HG02938 (cell line): ENCODE data around the gene KDM5C.

Source experiments
- ATAC-seq: cut with Tn5 transposase; IDR thresholded peaks from one replicate; pipeline ENCODE4 v1.9.1; 2021; ENCODE audit warnings: mild to moderate bottlenecking, moderate library complexity; ENCODE audit not compliant: unreplicated experiment

KDM5C gene

DNA sequence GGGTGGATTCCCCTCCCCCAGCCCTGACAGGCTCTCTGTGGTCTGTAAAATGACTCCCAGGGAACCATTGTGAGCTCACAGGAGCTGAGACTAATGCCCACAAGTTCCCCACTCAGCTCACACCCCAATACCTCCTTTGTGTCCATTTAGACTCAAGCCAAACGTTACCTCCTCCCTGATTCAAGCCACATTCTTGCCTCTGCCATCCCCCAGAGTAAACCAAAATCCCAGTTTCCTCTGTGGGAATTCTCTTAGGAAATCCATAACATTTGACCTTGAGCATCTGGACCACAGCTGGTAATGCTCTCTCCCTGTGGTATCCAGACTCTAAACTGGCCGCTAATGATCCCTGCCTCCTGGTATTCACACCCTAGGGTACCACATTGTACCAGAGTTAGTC is 26.3 kb upstream of the KDM5C start:
- ATAC-seq = no peak

DNA sequence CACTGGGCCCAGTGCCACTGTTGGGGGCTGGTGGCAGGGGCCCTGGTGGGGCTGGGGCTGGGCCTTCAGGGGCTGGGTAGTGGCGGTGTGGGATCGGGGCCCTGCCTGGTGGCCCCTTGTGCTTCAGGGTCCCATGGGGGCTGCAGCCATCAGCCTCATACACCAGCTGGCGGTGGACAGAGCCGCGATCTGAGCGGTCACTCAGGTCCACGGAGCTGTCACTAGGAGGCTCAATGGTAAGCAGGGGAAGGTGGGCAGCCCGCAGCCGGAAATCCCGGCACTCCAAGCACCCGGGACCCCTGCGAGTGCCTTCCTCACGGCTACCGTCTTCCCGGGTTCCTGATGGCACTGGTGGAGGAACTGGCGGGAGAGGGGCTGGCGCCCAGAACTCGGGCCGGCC is 25.5 kb upstream of the KDM5C start:
- no peak for ATAC-seq

DNA sequence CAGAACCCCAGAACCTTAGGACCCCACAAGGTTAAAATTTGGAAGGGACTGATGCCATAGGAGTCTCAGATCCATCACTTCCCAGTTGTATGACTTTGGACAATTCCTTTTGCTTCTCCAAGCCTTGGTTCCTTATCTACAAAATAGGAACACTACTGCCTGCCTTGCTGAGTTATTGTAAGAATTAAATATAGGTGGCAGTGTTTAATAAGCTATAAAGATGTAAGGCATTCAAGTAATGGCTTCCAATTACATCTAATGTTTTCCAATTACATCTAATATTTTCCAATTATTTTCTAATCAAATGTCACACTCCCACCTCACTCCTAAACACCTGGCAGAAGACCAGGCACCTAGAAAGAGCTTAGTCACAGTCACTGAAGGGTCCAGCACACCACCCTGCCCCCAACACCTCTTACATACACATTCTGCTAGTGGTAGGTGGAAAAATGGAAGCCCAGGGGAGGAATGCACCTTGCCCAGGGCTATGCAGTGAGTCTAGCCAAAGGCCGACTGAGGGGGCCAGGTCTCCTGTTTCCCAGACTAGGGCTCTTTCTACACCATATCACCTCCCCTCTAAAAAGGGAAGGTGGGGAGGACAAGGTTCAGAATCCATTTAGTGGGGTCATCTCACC is 24.5 kb upstream of the KDM5C start:
- no peak for ATAC-seq

DNA sequence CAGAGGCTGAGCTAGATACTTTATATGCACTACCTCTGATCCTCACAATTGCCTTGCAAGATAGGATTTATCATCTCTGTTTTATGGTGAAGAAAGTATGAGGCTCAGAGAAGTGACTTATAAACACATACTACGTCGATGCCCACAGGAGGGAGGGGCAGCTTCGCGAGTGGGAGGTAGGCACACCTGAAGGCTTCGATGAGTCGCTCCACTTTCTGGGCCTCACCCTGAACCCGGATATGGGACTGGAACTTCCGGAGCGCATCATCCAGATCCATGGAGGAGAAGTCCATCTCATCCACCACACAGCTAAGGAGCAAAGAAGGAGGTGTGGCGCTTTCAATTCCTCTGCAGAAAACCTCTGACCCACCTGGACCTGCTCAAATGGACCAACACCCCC is 22.9 kb upstream of the KDM5C start:
- no peak for ATAC-seq

DNA sequence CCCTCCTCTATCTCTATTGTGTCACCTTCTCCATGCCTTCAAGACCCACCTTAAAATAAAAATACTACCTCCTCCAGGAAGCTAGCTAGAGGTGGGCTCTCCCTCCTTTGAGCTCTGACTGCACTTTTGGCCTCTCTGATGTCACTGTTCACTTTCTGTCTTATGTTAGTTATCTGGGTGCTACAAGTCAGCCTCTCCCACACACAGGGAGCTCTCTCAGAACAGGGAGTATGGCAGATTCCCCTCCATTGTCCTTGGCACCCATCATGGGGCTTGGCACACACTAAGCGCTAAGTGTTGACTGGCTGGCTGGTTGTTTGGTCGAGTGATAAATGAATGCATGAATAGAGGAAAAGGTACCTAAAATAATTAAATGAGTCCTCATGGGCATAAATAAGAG is 21.2 kb upstream of the KDM5C start:
- ATAC-seq = no peak

DNA sequence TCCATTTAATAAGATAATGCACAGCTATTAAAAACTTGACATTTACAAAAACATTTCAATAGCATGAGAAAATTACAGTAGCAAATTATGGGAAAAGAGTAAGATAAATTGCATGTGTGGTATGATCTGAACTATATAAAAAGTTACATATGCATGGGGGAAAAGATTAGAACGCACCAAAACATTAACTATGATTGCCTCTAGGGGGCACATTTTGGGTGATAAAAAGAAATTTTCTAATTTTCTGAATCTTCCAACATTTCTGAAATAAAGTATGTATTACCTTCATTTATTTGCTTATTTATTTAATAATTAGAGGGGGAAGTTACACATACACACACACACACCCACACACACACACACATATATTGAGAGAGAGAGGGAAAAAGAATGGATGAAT is 19.6 kb upstream of the KDM5C start:
- ATAC-seq = no peak

DNA sequence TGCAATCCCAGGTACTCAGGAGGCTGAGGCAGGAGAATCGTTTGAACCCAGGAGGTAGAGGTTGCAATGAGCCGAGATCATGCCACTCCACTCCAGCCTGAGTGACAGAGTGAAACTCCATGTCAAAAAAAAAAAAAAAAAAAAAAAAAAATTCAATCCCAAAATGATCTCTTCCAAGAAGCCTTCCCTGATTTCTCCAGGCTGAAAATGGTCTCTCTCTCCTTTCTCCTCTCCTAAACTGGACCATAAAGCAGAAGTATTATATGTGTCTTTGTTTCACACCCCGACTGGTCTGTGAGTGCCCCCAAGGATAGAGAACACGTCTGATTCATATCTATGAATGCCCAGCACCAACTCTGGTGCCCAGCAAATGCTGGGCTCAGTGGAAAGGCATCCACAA is 17.3 kb upstream of the KDM5C start:
- ATAC-seq = no peak

DNA sequence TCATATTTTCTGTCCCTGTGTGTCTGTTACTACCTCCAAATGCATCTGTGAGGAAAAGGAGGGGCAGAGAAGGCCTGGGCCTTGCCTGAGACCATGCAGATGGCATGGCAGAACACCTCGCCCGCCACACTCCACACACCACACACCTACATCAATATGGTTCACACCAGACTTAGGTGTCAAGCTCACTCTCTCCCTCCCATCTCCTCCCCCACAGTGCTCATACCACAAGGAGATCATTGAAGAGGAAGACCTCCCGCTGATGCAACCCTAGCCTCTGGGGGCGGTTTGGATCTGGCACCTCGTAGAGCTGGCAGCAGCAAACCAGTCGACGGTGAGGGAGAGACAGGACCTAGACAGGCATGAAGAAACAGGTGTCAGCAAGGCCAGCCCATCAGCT is 16.6 kb upstream of the KDM5C start:
- no peak for ATAC-seq

DNA sequence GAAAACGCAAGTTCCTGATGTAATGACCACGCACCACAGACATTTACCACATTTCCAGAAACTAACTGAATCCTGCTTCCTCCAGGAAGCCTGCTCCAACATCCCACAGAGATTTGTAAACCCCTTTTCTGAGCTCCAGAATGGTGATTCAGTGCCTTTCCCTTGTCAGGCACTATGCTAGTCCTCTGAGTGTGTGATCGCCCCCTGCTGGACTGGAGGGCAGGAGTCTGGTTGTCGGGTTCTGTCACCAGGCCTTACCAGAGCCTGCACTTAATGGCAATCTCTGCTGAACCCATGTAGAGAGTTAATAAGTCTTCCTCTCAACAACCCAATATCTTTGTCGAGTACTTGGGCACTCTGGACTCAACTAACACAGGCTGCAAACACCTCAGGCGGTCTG is 14.5 kb upstream of the KDM5C start:
- ATAC-seq = no peak

DNA sequence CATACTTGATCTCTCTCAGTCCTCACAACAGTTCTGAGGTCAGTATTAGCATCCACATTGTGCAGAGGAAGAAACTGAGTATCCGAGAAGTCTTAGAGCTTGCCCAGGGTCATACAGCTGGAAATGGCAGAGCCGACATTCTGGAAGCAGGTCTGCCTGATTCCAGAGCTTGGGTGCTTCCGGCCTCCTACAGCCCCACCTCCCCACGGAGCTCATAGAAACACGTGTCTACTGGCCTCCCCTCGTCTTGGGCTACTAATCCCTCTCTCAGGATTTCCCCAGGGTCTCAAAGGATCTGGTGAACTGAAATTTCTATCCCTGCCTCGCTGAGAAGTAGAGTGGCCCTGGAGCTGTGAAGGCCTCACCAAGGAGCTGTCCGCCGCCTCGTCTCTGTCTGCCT is 12.0 kb upstream of the KDM5C start:
- ATAC-seq = no peak

DNA sequence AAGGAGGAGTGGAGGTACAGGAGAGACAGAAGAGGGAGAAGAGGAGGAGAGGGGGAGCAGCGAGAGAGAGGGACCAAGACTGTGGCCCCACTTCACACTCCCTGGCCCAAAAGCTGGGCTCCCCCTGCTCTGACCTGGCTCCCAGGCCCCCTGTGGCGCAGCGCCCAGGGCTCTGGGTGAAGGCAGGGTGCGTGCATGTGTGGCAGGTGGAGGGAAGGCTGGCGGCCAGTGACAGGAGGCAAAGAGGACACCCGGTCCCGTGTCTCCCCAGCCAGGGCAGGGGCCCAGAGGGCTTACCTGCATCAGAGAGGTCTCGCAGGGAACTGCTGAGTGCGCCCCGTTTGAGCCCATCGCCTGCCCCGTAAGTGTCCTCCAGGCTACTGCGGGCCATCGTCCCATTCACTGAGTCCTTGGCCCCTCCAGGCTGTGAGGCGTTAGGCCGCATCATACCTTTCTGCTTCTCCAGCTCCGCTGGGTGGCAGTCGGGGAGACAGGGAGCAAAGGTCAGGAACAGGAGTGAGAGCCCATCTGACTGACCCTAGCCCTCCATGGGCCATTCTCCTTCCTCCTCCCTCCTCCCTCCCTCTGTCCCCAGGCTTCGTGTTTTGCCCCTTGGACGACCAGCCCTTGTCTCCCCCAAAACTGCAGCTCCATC is 11.1 kb upstream of the KDM5C start:
- ATAC-seq = no peak

DNA sequence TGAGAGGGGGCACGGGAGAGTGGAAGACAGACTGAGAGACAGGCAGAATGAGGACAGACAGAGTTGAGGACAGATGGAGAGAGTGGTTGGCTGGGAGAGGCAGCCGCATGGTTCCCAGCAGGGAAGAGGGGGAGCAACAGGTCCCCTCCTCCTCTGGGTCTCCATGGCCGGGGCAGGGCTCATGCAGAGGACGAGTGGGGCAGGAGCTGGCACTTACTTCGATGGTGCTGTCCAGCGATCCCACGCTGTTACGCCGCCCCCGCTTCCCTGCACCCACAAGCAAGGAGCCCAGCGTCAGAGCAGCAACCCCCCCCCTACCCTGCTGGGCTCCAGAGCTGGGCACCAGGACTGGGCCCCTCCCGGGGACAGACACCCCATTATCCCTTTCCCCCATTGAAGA is 10.6 kb upstream of the KDM5C start:
- ATAC-seq = no peak

DNA sequence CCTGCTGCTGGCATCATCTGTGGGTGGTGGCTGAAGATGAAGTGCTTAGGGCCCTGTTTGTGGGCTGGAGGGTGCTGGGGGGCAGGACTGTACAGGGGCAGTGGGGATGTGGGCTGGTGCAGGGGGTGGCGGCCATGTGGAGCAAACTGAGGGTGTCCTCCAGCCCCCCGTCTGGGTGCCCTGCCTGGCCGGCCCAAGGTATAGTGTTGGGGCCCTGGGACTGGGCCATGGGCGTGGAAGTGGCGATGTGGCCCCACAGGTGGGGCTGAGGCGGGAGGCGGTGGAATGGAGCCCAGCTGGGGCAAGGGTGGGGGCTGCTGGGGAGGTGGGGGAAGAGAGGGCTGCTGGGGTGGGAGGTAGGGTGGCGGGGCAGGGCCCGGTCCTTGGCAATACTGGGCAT is 9.5 kb upstream of the KDM5C start:
- ATAC-seq = no peak

DNA sequence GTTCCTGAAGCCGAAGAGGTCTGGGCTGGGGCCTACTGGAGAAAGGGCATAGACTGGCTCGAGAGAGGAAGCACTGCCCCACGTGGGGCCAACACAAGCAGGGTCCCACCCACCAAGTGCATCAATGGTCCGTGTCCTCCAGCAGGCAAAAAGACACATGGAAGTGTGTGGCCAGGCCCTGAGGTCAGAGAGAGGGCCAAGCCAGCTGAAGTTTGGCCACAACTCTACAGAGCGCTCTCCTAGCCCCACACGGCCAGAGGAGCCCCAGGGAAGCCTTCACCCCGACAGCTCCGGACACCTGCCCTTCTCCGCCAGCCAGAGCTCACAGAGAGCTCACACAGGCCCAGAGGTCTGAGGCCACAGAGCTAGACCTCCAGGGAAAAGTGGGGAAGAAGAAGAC is 8.5 kb upstream of the KDM5C start:
- no peak for ATAC-seq

DNA sequence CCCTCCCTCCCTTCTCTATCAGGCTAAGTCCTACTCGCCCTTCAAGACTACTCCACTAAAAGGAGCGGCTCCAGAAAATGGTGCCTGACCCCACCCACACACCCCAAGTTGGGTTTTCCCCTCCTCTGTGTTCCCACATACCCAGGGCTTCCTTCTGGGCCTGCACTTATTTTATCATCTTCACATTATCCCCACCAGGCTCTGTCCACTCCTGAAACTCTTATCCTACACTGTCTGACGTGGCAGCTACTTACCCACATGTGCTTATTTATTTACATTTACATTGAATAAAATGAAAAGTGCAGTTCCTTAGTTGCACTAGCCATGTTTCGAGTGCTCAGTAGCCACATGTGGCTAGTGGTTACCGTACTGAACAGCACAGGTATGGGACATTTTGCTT is 5.1 kb upstream of the KDM5C start:
- no peak for ATAC-seq

DNA sequence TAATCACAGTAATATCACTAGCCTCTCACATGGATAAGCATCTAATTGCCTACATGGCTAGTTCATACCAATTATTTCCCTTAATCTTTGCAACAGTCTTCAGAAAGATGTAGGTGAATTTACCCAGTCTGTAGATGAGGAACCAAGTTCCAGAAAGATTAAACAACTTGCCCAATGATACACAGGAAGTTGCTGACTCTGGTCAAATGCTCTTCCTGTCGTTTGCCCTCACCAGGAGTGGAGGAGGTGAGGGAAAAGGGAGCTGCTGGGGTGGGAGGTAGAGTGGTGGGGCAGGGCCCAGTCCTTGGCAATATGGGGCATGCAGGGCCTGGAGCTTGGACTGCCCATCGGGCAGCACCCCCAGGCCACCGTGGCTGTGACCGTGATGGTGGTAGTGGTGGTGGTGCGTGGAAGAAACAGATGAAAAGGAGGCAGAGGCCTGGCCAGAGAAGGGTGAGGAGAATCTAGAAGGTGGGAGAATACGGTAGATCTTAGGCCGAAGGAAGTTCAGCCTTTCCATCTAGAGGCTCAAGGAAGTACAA is 2.3 kb upstream of the KDM5C start:
- no peak for ATAC-seq

DNA sequence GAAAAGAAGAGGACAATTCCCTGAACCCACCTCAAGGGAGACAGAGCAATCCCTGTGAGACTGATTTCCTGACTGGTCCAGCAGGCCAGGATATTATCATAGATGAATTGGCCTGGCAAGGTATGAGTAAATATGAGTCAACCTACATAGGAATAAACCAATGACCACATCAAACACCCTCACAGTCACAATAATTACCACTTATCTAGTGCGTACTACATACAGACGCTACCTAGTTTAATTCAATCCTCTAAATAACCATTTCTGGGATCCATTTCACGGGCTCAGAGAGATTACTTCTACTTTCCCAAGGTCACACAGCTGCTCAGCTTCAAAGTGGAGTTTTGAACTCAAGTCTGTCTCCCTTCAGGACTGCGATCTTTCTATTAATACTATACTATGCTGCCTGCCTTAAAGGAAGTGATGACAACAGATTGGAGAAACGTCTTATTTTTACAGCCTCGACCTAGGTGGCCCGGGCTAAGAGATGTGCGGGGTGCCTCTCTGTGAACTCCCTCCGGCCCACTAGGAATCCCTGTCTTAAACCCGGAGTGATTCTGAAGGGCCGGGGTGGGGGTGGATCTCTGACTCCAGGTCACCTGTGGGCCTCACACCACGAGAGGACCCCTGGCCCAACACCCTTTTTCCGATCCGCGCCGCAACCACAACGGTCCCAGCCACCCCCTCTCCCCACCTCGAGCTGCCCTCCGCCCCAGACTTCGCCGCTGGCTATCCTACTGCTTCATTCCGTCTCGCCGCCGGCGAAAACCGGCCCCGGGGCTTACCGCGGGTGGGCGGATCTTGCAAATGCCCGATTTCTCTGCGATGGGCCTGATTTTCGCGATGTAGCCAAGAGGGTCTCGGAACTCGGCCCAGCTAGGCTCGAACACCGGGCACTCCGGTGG is 800 bp downstream of the KDM5C start:
- no peak for ATAC-seq

DNA sequence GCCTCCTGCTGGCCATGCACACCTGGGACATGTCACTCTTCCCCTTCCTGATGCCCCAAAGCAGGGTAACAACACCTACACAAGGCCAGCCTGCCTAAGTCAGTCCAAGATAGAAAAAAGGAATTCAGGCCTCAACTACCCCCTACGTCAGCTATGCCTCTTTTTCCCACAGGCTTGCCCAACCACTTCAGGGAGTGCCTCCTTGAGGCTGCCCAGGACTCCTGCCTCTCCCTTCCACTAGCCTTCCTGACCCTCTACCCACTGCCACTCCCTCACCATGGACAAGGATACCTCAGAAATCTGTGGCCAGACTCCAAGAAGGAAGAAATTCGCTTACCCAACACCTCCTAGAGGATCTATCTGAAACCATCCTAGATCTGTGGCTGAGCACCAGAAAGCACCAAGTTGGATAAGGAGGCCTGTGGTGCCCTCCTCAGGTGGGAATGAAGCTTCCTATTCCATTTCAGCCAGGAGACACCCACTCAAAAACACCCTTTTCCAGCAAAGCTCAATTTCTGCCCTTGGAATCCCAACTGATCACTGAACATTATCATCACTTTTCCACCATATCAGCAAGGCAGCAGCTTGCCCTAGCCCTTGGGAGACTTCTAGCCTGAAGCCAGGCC is 1.8 kb downstream of the KDM5C start:
- no peak for ATAC-seq

DNA sequence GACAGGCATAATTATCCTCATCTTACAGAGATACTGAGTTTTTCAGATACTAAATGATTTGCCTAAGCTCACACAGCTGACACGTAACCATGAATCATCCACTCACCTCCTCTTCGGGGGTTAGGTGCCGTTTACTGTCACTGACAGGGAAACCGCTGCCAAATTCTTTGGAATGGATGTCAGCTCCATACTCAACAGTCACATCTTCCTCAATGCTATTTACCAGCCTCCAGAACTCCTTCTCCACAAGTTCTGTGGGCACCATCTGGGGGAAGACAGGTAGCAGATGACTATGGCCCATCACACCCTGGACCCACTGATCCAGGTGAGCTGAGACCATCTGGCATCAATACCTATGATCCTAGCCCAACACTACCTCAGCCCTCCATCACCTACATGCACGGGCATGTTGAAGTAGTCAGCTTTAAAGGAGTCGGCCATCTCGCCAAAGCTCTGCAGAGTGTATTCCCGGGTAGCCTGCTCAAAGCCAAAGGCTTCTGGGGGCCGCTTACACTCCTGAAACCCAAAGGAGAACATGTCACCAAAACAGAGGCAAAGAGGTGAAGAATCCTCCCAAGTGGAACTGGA is 13.5 kb downstream of the KDM5C start:
- no peak for ATAC-seq

DNA sequence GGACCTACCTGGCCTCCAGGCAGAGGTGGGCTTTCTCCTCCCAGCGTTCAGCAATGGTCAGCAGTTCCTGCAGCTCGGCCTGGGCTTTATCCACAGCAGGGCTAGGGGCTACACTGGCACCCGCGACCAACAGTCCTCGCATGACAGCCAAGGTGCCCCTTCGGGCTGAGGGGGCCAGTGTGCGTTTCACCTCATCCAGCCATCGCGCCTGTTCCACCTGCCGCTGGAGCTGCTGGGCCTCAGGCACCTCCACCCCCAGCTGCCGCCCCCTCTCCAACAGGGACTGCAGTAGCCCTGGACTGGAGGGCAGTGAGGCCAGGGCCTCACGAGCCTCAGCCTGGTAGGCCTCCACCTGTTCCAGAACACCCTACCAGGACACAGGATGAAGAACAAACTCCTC is 28.3 kb downstream of the KDM5C start:
- ATAC-seq = no peak

DNA sequence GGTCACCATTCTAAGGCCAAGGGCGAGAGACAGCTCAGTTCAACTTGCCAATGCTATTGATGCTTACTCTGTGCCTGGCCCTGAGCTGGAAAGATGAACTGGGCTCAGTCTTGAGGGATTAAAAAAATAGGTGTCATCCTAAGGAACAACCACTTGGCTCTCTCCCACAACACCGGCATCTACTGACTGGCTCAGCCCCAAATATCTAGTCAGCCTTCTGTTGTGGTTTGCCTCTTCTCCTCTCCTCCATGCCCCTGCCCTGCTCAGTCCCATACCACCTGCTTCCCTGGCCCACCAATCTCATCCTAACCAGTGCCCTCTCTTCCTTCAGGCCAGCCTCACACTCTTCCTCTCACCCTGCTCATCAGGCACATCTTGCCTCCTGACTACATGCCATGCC is 29.6 kb downstream of the KDM5C start:
- no peak for ATAC-seq
